ENCODE data around the gene GAPVD1.

Gene GAPVD1

DNA sequence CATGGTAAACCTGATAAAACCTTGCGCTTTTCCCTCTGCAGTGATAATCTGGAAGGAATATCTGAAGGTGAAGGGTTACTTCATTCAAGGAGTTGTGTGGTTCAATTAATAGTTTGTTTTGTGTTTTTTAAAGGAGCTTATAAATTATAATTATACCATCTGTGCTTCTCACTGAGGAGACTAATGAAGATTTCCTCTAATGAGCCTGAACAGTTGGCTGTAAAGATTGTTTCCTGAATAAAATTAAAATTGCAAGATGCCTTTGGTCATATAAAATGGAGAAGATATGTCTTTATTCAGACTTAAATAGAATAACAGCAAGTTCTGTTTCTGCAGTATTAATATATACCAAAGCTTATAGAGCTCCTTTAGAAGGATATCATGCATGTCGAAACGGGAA lies 59.9 kb downstream of the GAPVD1 start:
- no peak for DNase-seq

DNA sequence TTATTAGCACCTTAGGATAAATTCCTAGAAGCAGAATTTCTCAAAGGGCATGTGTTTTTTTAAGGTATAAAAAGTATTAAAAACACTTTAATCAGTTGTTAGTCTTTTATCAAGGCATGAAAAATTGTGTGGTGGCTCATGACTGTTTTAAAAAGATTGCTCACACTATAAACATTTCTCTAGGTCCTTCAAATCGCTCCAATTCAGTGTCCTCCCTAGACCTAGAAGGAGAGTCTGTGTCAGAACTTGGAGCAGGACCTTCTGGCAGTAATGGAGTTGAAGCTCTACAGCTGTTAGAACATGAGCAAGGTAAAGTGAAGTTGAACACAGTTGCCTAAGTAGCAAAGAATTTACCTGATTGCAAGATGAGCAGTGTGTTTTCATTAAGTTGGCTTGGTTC lies 62.0 kb downstream of the GAPVD1 start:
- DNase-seq: no peak

DNA sequence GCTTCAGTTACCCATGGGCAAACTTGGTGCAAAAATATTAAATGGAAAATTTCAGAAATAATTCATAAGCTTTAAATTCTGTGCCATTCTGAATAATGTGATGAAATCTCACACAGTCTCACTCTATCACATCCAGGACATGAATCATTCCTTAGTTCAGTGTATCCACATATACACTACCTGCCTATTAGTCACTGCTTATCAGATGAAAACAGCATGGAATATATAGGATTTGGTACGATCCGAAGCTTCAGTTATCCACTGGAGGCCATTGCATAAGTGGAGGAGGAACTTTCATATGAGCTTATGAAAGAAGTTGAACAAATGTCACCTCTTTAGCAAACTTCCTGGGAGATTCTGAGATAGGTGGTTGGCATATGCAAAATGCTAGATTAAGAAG lies 64.2 kb downstream of the GAPVD1 start:
- no peak for DNase-seq

- DNase-seq: no peak
Observed at GRCh38 chr9:125329978-125330377, 68.4 kb downstream of the GAPVD1 start.

- no peak for DNase-seq
Observed at GRCh38 chr9:125330587-125330986, 69.0 kb downstream of the GAPVD1 start.

DNA sequence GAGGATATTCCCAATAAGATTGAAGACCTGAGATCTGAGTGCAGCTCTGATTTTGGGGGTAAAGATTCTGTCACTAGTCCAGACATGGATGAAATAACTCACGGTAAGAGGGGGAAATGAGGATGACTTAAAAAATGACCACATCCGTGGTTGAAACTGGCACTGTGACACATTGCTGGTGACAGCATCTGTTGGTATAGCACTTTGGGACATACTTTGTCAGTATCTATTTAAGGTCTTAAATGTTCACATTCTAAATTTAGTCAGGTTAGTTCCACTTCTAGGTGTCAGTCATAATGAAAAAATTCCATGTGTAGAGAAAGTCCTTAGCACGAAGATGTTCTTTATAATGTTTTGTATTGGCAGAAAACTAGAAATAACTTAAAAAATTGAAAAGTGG lies 70.9 kb downstream of the GAPVD1 start:
- no peak for DNase-seq

DNA sequence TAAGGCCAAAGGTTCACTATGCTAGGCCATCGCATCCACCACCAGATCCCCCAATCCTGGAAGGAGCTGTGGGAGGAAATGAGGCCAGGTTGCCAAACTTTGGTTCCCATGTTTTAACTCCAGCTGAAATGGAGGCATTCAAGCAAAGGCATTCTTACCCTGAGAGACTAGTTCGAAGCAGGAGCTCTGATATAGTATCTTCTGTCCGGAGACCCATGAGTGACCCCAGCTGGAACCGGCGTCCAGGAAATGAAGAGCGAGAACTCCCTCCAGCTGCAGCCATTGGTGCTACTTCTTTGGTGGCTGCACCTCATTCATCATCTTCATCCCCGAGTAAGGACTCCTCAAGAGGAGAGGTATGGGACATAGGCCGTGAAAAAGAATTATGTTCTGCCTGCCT lies 75.6 kb downstream of the GAPVD1 start:
- no peak for DNase-seq

DNA sequence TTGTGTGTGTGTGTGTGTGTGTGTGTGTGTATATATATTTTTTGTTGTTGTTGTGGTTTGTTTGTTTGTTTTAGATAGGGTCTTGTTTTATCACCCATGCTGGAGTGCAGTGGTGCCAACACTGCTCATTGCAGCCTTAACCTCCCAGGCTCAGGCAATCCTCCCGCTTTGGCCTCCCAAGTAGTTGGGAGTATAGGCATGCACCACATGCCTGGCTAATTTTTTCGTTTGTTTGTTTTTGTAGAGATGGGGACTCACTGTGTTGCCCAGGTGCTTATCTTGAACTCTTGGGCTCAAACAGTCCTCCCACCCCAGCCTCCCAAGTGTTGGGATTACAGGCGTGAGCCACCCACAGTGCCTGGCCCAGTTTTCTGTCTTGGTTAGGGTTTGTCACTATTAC lies 77.3 kb downstream of the GAPVD1 start:
- DNase-seq: no peak

GRCh38 chr9:125341566-125341965 lies 79.9 kb downstream of the GAPVD1 start:
- DNase-seq: no peak

GRCh38 chr9:125343518-125344275 lies 82.1 kb downstream of the GAPVD1 start:
- DNase-seq: no peak

DNA sequence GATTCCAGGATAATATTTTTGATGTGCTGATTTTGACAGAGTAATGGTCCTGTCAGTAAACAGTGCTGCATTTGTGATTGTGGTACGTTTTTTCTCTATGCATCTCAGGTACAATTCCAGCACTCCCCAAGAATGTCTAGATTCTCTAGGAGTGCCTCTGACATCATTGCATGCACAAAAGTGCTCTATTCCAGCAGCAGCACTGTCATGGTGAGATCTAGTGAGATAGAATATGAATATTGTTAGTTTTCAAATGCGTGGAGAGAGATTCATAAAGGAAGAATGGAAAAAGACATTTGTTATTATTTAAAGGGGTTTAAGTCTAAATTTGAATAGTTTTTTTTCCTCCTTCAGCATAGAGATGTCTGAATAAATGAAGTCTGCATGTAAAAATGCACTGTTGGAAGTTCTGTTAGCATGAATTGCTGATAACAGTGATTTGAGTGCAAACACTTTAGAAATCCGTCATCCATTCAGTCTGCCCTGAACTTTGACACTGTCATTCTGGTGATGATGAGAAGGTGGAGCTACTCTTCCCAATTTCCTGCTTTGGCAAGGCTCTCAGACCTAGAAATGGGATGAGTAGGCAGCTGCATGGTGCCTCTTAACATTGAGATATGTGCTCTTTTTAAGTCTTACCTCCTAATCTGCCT lies 84.6 kb downstream of the GAPVD1 start:
- no peak for DNase-seq

DNA sequence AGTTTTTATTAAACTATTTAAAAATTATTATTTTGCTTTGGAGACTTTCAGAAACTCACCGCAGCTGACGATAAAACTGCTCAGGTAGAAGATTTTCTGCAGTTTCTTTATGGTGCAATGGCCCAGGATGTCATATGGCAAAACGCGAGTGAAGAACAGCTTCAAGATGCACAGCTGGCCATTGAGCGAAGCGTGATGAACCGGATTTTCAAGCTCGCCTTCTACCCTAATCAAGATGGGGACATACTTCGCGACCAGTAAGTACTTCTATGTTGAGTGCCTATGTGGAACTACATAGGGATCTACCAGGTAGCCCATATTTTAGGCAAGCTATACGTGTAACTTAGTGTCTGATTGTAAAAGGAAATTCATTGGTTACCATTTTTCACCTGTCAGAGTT lies 94.0 kb downstream of the GAPVD1 start:
- DNase-seq: no peak

DNA sequence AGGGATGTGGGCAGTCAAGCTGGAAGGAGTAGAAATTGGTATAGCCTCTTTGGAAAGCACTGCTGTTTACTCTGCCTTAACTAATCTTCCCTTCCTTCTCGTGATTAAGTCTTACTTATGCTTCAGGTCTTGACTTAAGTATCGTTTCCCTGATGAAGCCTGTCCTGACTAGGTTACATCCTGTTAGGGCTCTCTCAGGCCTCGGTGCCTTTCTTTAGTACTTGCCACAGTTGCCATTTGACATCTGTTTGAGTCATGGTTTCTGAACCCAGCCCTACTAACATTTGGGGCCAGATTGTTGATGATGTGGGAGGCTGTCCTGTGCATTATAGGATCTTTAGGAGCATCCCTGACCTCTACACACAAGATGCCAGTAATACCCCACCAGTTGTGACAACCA lies 94.4 kb downstream of the GAPVD1 start:
- DNase-seq: no peak

DNA sequence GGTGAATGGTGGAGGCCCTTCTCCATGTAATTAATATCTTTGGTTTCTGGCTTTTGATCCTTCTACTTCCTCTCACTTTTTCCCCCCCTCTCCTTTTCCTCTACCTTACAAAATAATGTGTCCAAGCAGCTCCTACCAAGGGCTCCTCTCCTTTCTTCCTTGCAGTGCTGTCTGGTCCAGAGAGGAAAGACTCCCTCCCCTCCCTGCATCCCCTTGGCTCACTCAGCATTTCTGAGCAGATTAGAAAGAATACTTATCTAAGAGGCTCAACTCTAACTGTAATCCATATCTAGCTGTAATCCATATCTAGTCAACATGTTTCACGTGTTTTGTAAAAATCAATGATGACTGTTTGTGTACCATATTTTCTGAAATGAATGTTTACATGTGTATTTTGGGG lies 97.4 kb downstream of the GAPVD1 start:
- DNase-seq: no peak

GRCh38 chr9:125360601-125361000 lies 99.0 kb downstream of the GAPVD1 start:
- DNase-seq: no peak

DNA sequence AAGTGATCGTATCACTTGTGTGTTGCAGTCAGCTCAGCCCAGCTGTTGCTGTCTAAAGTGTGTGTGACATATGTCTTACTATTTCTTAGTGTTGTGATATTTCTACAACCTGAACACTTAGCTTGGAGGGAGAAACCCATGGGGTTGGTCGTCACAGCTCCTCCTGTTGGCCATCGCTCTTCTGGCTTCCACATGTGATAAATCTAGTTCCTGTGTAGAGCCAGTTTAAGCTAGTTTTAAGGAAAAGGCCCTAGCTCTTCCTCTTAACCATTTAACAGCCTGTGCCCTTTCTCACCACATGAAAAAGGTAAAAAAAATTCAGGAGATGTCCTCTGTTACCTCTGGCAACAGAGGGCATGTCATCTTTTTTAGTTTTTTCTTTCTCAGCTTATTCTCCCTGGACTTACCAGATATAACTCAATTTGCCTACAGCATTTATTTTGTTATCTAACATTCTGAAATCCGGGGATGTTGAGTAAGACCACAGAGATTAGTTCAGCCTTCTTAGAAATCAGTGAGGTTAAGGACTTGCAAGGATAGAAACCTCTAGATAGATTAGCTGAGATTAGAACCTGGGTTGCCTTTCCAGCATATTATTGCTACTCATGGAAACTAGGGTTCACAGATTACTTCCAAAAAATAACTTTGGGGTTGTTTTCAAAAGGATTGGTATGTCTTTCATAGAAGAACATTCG lies 100.4 kb downstream of the GAPVD1 start:
- DNase-seq: no peak

GRCh38 chr9:125366676-125367075 lies 105.0 kb downstream of the GAPVD1 start:
- no peak for DNase-seq

GRCh38 chr9:125370786-125371185 lies 109.2 kb downstream of the GAPVD1 start:
- DNase-seq: no peak

DNA sequence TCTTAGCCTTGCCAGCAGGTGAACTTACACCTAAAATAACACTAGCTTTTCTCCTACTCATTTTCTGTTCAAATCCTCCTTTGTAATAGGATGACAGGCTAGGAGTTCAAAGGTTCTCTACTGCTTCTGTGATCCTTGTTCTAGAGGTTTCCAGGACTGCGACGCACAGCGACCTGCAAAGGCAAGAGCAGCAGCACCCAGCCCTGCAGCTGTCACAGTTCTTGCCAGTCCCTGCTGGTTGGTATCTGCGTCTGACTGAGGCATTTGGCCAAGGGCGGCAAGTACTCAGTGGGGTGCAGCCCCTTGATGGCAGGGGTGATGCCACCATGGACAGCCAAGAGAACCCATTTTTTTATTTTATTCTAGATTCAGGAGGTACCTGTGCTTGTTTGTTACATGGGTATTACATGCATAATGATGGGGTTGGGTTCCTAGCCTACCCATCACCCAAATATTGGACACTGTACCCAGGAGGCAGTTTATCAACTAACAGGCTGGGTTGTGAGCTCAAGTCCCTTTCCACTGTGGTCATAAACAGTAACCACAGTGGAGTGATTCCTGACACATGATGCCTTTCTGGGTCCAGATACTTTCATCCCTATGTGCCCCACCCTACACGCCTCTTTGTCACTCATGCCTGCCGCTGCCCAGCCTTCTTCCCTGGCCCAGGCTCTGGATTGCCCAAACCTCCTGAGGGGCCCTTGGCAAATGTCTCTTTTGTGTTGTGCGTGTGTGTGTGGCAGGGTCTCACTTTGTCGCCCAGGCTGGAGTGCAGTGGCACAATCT lies 111.0 kb downstream of the GAPVD1 start:
- DNase-seq: no peak

DNA sequence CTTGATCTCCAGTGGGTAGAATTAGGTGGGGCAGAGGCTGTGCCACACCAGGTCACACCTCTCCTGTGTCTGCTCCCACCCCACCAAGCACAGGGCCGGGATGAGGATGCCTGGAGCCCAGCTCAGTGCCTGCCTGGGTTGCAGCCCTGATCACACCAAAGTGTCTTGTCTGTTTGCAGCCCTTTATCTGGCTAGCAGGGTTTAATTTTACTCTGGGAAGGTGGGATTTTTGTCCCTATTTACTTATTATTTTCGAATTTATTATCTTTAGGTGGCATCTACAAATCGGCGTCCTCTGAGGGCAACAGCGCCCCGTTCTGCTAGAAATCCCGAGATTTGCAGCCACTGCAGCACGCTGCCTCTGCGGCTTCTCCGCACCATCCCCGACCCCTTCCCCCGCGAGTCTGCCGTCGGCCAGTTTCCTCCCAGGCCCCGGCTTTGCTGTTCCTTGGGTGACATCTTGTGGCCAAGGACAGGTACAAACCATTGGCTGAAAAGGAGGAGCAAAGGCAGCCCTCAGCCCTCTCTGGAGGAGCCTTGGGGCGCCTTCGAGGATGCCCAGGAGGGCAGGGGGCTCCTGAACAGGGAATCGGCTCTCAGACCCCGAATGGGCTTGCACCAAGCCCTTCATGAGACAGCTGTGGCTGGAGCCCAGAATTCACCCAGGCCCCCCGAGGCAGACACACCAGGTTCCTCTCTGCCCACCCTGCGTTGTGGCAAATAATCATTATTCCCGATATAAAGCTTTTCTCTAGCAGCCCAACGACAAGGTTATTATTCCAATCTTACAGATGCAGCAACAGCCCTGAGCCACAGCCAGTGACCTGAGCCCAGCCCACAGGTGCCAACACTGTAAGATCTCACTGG lies 113.0 kb downstream of the GAPVD1 start:
- DNase-seq: peak; percentile 83

DNA sequence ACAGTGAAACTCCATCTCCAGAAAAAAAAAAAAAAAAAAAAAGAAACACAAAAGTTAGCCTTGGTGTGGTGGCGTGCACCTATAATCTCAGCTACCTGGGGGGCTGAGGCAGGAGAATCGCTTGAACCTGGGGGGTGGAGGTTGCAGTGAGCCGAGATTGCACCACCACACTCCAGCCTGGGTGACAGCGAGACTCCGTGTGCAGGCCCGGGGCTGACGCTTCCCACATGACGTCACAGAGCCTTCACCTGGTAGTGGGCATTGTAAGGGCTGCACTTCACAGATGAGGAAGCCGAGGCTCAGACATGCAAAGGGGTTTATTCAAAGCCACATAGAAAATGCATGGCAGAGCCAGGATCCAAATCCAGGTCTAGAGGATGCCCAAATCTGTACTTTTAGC lies 114.2 kb downstream of the GAPVD1 start:
- peak; percentile 46 for DNase-seq

Measured in activated effector memory CD4-positive, alpha-beta T cell treated with anti-CD3 and anti-CD28 coated beads, Interleukin-2, amount 50 U/mL, for 16 hours (primary cell).